Adrenal gland (tissue), 5 donors: ENCODE measurements around the gene GSK3B.

Experiments used
- CTCF ChIP-seq, 6 experiments: fragments of 450-650 bp in 4 of 6; fragments of 200-600 bp in 2 of 6; sonication (generic) in 1 of 6; IDR thresholded peaks; 1 replicate in 5 of 6; 2 replicates in 1 of 6; pipeline versions ENCODE4 v1.5.1 to v1.8.0; 2016 to 2021; ENCODE audit warnings: antibody characterized with exemption in 6 of 6, mild to moderate bottlenecking in 2 of 6, moderate library complexity in 1 of 6
- POLR2A ChIP-seq, 2 donors: fragments of 450-650 bp; IDR thresholded peaks; one replicate each; pipeline ENCODE4 v1.6.1; 2017; ENCODE audit warnings: antibody characterized with exemption in 2 of 2, mild to moderate bottlenecking in 2 of 2, moderate library complexity in 1 of 2
- donor health status: DM: no; HTN: no; CAD: no.

DNA sequence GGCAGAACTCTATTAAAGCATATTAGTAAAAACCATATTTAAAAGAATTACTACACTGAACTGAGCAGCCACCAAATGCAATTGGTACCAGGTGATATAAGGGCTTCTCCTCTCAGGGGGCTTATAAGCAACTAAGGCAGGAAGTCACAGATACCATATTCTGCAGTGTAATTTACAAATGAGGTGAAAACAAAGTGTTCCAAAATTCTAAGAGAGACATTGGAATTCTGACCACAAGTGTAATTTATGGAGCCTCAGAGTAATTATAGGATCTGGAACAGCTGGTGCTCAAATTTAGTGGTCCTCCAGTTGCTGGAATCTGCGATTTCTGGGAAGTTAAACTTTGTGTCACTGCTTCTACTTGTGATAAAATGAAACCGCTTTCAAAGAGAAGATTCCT, 315.4 kb downstream of the GSK3B start:
- TF ChIP-seq CTCF (IDR thresholded peaks at IDR 0.05) (no peak), POLR2A (IDR thresholded peaks at IDR 0.05) (no peak)
